HG03439 (cell line): ENCODE data around the gene SCRN1.
"Not testable (repeated sequence)": the region's sequence is repeated elsewhere in the genome, so short reads cannot be mapped to it uniquely, and the experiment has no call there.

Experiments used
- ATAC-seq: cut with Tn5 transposase; IDR thresholded peaks from one replicate; pipeline ENCODE4 v1.9.1; 2021; ENCODE audit warnings: mild to moderate bottlenecking, moderate library complexity; ENCODE audit not compliant: unreplicated experiment

The SCRN1 gene

DNA sequence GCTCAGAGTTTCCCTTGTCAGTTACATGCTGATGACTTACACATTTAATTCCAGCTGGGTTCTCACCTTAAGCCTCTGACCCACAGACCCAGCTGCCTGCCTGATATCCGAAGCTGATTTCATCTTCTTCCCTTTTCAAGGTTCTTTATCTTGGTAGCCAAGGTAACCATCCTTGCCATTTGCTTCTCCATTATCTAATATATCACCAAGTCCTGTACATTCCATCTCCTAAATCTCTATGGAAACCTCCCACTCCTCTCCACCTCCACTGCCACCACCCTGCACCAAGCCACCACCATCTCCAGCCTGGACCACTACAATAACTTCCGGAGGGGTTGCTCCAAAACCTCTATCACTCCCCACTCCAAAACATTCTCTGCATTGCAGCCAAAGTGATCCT, 19.9 kb downstream of the SCRN1 start:
- no peak for ATAC-seq

DNA sequence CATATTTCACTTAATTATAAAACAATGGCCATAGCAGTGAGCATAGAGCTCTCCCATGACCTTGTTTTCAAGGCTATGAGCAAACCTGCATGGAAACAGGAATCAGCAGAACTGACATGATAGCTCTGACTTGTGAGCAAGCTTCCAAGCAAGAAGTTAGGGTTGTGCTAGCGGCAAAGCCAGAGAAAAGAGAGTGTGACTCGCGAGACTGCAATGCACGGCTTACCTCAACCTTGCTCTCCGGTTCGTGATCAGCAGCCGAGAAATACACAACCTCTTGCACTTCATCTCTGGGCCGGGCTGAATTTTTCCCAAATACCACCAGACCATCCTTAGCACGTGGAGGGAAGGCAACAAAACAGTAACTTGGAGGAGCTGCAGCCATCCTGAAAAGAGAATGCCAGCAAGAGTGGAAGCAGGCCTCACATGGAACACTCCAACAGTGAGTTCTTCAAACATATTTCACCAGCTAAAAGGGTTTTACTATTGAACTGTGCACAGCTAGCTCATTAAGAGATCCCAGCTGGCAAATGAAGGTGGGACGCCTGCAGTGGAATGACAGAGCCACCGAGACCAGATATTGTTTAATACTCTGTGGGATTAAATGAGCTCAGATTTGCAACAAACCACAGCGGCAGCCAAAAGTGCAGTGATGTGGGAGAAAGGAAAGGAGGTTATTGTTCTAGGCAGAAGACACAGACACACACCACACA, 20.8 kb downstream of the SCRN1 start:
- no peak for ATAC-seq

DNA sequence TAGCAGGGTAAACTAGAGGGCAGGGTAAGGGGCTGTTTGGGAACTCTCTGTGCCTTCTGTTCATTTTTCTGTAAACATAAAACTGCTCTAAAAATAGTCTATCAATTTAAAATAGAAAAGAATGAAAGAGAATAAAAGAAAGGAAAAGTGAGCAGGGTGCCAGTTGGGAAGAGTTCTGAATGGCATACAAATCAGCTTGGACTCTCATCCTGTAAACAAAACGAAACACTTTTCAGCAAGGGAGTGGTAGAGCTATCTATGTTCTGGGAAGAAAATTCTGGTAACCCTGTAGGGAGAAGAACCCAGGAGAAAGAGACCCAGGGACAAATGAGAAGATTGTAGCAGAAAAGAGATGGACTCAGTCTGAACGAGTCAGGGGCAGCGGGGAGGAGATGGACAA, 24.6 kb downstream of the SCRN1 start:
- no peak for ATAC-seq

DNA sequence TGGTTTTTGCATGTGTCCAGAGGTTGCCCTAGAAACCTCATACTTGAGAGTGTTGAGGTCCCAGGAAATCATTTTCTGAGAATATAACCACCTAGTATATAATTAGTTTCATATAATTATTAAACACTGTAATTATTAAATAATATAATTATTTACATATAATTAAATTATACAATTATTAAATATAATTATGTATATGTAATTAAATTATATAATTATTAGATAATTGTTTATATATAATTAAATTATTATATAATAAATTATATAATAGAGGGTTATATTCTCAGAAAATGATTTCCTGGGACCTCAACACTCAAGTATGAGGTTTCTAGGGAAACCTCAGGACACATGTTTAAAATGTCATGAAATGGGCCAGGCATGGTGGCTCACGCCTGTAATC, 27.6 kb downstream of the SCRN1 start:
- no peak for ATAC-seq

DNA sequence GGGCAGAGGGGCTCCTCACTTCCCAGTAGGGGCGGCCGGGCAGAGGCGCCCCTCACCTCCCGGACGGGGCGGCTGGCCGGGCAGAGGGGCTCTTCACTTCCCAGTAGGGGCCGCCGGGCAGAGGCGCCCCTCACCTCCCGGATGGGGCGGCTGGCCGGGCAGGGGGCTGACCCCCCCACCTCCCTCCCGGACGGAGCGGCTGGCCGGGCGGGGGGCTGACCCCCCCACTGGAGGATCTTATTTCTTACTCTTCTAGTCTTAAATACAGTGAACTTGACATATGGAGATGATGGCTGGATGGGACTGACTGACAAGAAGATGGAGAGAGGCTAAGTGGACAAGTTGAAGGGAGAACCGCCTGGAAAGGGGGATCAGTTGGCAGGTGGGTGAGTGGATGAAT, 28.0 kb downstream of the SCRN1 start:
- not testable (repeated sequence) for ATAC-seq

DNA sequence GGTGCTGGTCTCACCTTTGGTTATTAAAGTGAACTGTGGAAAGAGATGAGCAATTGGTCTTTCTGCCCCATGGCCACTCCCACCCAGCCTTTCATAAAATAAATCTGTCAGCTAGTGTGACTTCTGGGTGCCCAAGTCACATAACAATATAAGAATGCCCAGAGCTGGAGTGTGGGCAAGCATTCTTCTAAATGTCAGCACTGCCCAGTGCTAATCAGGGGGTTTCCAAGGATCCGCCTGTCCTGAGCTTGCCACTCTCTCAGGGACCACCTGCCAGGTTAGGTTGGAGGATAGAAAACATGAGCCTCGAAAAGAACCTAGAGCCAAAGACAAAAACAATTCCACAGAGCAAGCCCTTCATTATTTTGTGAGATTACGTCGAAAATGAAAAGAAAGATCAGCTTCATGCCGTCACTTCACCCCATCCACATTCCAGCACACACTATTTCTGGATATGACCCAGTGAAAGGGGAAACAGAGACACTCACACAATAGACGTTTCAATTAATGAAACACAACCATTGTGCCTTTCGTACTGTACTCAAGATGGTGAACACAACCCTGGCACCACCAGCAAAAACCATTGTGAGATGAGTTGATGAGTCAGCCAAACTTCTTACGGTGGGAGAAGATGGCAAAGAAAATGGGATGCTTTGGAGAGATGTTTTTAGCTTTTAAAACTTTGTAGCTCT, 30.8 kb downstream of the SCRN1 start:
- ATAC-seq, result no peak

DNA sequence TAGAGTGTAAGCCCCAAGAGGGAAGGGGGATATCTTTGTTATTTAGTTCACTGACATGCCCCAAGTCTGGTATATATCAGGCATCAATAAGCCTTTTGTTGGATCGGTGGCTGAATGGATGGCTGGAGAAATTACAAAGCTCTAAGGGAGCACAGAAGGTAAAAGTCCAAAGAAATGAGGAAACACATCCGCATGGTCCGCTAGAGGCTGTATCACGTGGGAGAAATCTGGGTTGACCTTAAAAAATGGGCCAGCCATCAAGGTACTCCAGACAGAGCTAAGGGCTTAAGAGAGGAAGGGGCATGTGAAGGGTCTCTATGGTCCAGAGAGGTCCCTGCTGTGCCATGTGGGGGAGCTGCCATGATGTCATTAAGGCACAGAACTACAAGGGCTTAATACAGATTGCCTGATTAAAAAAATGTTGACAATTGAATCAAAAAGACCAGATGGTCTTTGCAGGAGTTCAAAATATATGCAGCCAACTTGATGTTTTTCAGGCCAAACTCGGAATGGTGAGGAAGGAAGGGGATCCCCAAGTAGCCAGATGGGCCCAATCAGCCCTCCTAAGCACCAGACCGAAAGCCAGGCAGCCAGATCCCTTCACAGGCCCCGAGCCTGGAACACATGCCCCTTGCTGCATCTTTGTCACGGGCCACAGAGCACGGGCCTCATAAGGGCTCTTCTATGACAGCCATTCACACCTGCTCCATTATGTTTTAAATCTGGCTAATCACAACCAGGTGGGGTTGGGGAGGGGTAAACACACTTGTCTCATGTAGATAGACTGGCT, 31.9 kb downstream of the SCRN1 start:
- no peak for ATAC-seq

DNA sequence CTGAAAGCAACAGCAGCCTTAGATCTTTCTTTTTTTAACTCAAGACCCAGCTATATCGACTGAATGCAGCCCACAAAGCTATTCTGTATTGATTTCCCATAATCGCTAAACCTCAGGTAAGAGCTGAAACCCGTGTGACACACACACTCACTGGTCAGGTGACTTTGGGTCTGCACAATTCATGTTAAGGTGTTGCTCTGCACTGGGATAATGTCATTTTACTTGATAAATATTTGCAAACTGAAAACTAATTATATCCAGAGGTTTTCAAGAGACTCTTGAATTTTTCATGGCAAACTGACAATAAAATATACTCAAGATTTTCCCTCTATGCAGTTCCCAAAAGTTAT, 33.1 kb downstream of the SCRN1 start:
- ATAC-seq, result no peak

DNA sequence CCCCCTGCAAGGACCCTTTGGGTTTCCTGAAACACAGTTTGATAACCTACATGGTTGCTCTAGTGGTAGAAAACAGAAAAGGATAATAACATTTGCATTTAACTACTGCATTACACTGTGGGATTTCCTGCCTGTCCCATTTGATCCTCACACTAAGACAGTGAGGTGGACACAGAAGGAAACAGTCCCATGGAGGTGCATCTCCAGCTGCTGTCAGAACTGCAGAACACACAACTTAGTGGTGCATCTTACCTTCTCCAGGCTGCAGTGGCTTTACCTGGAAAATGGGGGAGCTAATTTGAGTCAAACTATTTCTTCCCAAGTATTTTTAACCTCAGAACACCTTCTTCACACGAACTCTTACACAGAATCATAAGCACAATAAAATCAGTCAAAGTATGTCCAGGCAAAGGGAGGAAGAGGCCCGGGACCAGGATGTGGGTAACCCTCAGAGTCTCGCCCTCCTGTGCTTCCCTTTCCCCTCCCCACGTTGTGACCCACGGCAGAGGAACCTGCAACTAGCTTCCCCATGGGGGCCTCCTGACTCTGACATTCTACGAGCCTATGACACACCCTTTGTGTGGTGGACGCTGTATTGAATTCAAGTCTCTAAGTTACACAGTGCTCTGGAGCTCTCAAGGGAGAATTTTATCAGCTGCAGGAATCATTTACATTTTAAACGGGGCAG, 33.7 kb downstream of the SCRN1 start:
- ATAC-seq, result no peak

DNA sequence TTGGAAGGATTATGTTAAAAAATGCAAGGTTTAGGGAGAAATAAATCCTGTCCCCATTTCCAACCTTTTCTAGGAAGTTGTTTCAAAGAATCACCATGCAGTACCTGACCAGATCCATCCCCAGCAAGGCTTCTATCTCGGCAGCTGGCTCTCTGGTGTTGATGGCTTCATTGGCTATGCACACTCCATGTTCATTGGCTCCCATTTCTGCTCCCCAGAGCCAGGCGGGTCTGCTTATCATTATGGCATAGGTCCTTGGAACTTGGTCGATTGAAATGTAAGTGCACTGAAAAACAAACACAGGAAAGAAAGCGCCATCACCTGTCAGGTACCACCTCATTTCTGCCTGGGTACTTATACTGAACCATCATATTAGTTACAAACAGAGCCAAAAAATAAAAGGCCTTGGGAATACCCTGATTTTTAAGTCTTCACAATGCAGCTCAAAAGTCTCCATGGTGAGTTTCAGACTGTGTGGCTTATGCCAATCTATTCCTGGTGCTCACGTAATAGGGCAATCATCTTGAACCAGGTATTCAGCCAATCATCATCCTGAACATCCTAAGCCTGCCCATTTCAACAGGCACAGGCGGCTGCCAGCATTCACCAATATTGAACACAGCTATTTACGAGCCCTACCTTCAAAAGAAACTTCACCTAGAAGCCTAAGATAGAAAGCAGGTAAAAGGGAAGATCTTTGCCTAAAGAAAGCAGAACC, 34.4 kb downstream of the SCRN1 start:
- ATAC-seq, result no peak

DNA sequence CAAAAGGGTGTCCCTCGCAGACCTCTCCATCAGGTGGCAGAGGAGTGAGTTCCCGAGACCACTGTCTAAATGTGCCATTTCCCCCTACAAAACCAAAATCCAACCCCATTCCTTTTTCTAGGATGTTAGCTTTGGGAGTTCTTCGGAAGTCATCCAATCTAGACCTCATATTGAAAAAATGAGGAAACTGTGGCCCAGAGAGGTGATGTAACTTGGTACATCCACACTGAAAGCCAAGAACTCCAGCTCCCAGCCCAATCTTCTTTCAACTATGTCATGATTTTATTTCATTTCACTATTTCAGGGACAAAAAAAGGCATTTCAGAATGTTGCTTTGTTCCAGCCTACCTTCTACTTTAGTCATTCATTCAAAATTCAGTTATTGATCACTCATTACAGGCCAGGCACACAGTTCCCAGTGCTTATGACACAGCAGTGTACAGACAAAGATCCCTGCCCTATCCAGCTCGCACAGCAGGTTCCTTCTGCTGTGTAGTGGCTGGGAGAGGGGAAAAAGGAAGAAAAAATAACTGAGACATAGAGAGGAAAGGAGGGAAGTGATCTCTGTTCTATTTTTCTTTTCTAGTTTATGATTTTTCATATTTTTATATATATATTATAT, 35.8 kb downstream of the SCRN1 start:
- no peak for ATAC-seq

DNA sequence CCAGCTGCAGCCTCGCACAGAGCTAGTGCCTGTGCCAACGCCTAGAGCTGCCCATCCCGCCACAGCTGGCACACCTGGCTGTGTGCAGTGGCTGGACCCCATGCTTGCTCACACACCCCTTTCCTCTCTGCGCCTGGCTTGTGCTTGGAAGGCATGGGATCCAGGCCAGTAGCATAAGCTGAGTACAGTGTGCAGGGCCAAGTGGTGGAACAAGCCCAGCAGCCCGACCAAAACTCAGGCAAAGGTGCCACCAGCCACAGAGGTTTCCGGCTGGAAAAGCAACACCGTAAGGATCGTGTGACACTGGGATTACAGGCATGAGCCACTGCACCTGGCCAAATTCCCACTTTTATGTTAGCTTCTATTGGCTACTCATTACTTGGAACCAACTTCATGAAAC, 38.4 kb downstream of the SCRN1 start:
- ATAC-seq, result no peak

DNA sequence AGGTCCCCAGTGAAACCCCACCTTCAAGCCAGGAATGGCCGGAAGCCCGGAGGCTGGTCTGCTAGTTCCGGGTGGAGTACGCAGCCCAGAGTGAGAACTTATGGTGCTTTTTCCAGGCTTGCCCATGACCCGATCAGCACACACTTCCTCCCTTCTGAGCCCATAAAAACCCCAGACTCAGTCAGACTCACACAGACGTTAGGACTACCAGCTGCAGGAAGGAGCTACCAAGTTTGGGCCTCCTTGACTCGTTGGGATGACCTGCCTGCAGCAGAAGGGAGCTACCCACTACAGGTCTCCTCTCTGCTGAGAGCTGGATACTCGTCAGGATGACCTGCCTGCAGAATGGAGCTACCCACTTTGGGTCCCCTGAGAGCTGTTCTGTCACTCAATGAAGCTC, 39.1 kb downstream of the SCRN1 start:
- ATAC-seq, result no peak

DNA sequence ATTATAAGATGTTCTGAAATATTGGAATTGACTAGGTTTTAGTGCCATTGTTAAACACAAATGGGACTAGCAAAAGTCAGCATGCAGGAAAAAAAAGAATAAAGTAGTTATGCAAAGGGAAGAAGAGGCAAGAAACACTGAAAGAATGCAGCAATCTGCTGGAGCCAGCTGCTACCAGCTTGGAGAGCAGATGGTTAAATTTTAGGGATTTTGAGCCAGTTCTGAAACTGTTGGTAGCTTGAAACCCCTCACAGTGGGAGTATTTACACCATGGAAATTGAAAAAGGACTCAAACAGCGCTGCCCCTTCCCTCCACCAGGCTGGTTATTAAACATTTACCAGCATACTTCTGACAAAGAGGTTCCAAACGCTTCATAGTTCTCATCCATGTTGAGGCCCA, 41.0 kb downstream of the SCRN1 start:
- ATAC-seq, result no peak

DNA sequence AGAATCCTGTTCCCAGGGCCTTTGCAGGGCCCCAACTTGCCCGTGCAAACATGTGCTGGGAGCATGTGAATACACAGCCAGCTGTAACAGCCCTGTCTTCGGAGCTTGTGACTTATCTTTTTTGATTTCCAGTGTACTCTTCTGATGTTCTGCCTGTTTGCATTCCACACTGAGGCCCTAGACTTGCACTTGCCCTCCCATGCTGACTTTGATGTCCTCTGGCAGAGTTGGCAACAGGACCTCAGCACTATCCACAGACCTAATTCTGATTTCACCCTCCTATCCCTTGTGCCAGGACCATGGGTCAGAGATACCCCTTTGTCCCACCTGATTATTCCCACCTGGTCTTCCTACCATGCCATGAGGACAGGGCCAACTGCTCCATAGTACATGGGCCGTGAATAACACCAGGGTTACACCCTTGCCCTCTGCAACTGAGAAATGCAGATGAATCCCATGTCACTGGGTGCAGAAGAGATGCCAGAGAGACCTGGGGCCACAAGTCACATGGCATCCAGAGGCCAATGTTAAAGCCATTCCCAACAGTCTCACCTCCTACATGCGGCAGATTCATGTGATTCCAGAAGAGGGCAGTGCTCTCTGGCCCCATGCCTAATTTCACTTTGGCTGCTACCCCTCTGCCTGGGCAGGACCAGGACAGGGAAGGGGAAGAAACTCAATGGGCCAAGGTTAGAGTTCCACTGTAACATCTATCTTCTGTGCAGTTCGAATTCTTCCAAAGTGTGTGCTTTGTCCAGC, 43.0 kb downstream of the SCRN1 start:
- ATAC-seq, result no peak

DNA sequence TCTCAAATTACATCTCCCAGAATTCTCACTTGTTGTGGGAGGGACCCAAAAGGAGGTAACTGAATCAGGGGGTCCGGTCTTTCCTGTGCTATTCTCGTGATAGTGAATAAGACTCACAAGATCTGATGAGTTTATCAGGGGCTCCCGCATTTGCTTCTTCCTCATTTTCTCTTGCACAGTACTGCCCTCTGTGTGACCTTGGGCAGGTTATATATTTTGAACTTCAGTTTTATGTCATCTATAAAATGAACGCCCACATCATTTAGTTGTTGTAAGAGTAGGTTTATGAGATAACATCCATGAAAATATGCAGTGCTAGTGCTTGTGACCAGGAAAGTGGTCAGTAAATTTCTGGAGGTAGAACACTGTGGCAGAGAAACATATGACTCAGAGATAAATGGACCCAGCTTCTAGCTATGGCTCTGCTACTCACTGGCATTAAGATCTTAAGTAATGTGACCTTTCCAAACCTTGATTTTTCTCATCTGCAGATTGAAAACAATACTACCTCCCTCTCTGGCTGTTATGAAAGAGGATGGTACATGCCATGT, 44.3 kb downstream of the SCRN1 start:
- ATAC-seq, result no peak

DNA sequence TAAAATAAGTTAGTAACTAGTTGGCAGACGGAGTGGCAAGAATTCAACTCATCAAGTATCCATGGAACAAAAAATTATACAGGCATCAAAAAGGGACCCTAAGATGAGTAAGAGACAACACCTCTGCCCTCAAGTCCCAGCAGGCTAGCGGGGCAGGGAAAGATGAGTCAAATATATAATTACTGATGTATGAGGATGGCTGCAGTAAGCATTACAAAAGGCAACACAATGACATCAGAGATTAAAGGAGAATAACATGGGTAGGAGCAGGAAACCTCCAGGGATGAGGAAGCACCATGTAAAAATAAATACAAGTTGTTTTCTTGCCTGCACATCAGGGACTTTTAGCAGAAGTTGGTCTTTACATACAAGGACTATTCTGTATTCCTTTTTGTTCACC, 49.4 kb downstream of the SCRN1 start:
- no peak for ATAC-seq

DNA sequence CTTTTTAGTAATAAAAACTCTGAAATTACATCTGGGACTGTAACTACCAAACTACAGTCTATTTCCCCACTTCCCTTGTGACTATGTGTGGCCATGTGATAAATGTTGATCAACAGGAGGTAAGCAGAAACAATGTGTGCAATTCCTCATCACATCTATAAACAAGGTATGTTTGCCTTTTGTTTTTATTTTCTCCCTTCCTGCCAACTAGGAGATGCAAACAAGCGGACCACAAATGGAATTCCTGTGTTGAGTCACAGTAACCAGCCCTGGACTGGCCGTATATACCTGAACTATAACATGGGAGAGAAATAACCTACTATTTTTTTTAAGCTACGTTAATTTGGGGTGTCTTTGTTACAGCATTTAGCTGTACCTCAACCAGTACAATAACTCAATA, 52.5 kb downstream of the SCRN1 start:
- ATAC-seq, result no peak

DNA sequence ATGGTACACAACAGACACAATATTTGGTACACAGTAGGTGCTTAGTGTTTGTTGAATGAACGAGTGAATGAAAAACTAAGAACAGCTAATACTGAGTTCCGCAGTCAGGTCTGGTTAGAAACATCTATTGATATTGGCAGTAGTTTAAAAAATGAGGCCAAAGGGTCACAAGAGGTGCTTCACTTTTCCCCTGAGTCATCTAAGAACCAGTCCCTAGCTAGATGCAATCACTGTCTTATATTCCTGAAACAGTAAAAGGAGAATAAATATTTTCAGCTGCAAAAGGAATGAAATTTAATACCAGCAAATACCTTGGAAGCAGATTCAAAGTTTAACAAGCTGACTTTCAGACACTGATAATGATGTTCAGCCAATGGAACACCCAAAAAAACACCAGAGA, 54.5 kb downstream of the SCRN1 start:
- no peak for ATAC-seq
